ENCODE results near the gene ANKH. TPM values are rescaled to one million over a fixed set of nuclear protein-coding genes. Genes with fewer than 3 reads are reported as not detected.

ANKH gene
- total RNA-seq, 2 experiments from 2014 or later = 83.7 to 87.0 TPM

GRCh38 chr5:14735944-14736343, 135.6 kb downstream of the ANKH start:
- H3K27me3 Mint-ChIP-seq = no peaks in the 10 kb centered on the region
- POLR2A ChIA-PET = no interaction called here
- peaks cover 4% of the 10 kb centered on the region for H3K36me3 Mint-ChIP-seq (ENCODE audit: low read depth)
- DNase-seq = no peak
- no peaks in the 10 kb centered on the region for H3K4me1 Mint-ChIP-seq
- CTCF ChIA-PET = no interaction called here
- no peak overlapping the region for H3K27ac Mint-ChIP-seq
- no peak overlapping the region for H3K4me3 Mint-ChIP-seq
- no peaks in the 10 kb centered on the region for H3K9me3 Mint-ChIP-seq

DNA sequence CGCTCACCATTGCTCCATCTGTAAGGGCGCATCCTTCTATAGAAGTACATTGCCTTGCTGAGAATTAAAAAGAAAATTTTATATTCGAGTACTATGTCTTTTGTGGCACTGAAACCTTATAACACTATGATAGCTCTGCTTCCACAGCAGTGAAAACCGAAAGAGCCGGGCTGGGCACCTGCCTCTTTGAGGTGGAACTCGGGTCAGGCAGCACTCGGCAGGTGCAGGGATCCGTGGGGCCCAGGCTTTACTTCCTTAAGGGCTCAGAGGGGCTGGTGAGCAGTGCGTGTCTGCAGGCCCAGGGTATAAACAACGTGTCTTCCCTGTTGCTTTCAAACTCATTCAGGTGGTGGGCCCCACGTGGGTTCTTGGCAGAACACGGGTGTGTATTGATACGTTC, 137.2 kb downstream of the ANKH start:
- ChIA-PET POLR2A (no interaction called here), CTCF (no interaction called here)
- H3K4me1 Mint-ChIP-seq = no peaks in the 10 kb centered on the region
- H3K27ac Mint-ChIP-seq = no peak overlapping the region
- no peak overlapping the region for H3K4me3 Mint-ChIP-seq
- H3K36me3 Mint-ChIP-seq (ENCODE audit: low read depth) = peaks cover 4% of the 10 kb centered on the region
- H3K27me3 Mint-ChIP-seq = no peaks in the 10 kb centered on the region
- no peaks in the 10 kb centered on the region for H3K9me3 Mint-ChIP-seq
- DNase-seq = no peak

GRCh38 chr5:14733661-14734060, 137.9 kb downstream of the ANKH start:
- POLR2A ChIA-PET = no interaction called here
- CTCF ChIA-PET = interaction anchor here (1.8 to 9.8 kb wide), 2 partner anchors 259 to 269 kb away, joined by 4 to 111 read pairs; no protein-coding TSS in a partner anchor

GRCh38 chr5:14732991-14733390, 138.6 kb downstream of the ANKH start:
- Mint-ChIP-seq H3K36me3 (ENCODE audit: low read depth) (peaks cover 4% of the 10 kb centered on the region), H3K4me1 (no peaks in the 10 kb centered on the region), H3K9me3 (no peaks in the 10 kb centered on the region), H3K4me3 (no peak overlapping the region), H3K27ac (no peak overlapping the region), H3K27me3 (no peaks in the 10 kb centered on the region)
- no peak for DNase-seq
- ChIA-PET POLR2A (interaction anchor here (1.4 kb wide), 1 partner anchor 137 kb away, joined by 3 read pairs; no protein-coding TSS in a partner anchor), CTCF (interaction anchor here (1.4 to 9.8 kb wide), 4 partner anchors 13 to 270 kb away, joined by 4 to 111 read pairs (median 5); no protein-coding TSS in a partner anchor)

More at GRCh38 chr5:14733661-14734060, 137.9 kb downstream of the ANKH start:
- no peak for DNase-seq
- Mint-ChIP-seq H3K9me3 (no peaks in the 10 kb centered on the region), H3K4me1 (no peaks in the 10 kb centered on the region), H3K36me3 (ENCODE audit: low read depth) (peaks cover 4% of the 10 kb centered on the region), H3K27ac (no peak overlapping the region), H3K27me3 (no peaks in the 10 kb centered on the region), H3K4me3 (no peak overlapping the region)

DNA sequence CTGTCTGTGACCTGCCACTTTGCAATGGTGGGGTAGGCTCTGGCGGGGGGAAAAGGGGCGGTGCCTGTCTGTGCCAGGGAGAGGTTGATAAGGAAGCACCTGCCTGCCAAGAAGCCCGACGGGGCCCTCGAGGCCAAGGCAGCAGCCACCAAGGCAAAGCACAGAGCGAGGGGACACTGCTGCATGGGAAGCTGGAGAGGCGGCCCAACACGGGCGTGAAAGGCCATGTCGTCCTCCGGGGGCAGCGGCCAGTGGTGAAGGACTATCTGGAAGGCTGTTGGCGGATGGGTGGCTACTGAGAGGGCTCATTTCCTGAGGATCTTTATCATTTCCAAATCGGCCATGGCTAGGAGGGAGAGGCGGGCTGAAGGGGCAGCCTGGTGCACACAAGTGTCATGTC, 140.7 kb downstream of the ANKH start:
- no peak for DNase-seq
- Mint-ChIP-seq H3K27ac (no peak overlapping the region), H3K9me3 (no peaks in the 10 kb centered on the region), H3K4me1 (peaks cover 5% of the 10 kb centered on the region), H3K36me3 (ENCODE audit: low read depth) (peaks cover 6% of the 10 kb centered on the region), H3K4me3 (no peak overlapping the region), H3K27me3 (no peaks in the 10 kb centered on the region)
- ChIA-PET CTCF (interaction anchor here (0.9 to 9.8 kb wide), 2 partner anchors 262 to 272 kb away, joined by 4 to 111 read pairs; no protein-coding TSS in a partner anchor), POLR2A (no interaction called here)

GRCh38 chr5:14730466-14730865, 141.1 kb downstream of the ANKH start:
- DNase-seq = no peak
- Mint-ChIP-seq H3K4me1 (peaks cover 5% of the 10 kb centered on the region), H3K9me3 (no peaks in the 10 kb centered on the region), H3K27ac (no peak overlapping the region), H3K4me3 (no peak overlapping the region), H3K36me3 (ENCODE audit: low read depth) (peaks cover 9% of the 10 kb centered on the region), H3K27me3 (no peaks in the 10 kb centered on the region)
- POLR2A ChIA-PET = no interaction called here
- CTCF ChIA-PET = interaction anchor here (9.8 kb wide), 1 partner anchor 272 kb away, joined by 111 read pairs; no protein-coding TSS in a partner anchor

DNA sequence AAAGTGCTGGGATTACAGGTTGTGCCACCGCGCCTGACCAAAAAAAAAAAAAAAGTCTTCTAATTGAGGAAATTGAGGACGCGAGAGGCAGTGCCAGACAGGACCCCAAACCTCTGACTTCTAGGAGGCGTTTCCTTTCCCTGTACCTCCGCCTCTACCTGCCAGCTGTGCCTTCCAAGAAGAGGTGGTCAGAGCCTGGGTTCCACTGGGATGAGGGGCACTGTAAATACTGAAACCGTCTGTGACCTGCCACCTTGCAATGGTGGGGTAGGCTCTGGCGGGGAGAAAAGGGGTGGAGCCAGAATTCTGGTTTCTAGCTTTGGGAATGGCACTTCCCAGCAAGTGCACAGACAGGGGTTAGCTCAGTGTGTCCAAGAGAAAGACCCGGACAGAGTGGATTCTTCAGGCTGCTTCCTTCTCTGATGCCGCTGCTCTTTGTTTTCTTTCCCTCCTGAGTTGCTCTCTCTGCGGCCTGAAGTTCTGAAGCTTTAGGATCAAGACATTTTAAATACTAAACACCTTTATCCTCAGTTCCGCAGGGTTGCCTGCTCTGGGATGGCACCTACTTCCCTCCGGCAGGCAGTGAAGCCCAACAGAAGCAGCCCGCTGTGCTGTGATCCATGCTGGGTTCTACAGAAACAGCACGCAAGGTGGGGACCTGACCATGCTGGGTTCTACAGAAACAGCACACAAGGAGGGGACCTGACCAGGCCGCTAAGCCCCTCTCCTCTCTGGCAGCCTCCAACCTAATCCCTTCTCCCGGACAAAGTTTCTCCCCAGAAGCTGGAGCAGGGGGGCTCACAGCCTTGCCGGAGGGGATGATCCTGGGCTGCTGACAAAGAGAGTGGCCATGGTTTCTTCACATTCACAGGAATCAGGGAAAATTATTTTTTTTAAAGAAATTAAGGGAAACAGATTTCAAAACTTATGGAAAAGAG, 141.9 kb downstream of the ANKH start:
- H3K4me1 Mint-ChIP-seq = peaks cover 5% of the 10 kb centered on the region
- H3K9me3 Mint-ChIP-seq = no peaks in the 10 kb centered on the region
- ChIA-PET POLR2A (no interaction called here), CTCF (interaction anchor here (0.7 to 9.8 kb wide), 3 partner anchors 11 to 273 kb away, joined by 3 to 111 read pairs (median 27); partner anchors contain the start of gene ANKH)
- H3K27ac Mint-ChIP-seq = no peak overlapping the region
- no peak overlapping the region for H3K4me3 Mint-ChIP-seq
- peaks cover 16% of the 10 kb centered on the region for H3K36me3 Mint-ChIP-seq (ENCODE audit: low read depth)
- no peaks in the 10 kb centered on the region for H3K27me3 Mint-ChIP-seq
- DNase-seq = no peak

DNA sequence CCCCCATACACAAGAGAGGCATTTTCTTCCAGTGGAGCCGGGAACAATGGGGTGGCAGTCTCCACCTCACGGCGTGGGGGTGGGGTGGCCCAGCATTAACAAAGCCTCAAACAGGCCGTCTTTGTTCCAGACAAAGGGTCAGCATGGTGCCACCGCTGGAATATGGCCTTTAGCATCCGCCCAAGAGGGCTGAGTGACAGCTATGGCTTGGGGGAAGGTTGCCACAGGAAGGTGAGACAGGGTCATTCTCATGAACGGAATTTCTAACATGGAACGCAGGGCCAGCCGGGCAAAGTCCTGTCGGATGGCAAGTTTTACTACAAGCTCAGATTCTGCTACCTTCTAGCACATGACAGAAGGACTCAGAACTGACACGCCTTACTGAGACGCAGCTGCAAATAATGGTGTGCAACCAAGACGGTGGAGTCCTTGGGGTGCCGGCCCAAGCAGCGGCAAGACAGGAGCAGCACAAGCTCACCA, 143.1 kb downstream of the ANKH start:
- POLR2A ChIA-PET = interaction anchor here (1.0 to 1.4 kb wide), 2 partner anchors 142 to 275 kb away, joined by 3 to 4 read pairs; no protein-coding TSS in a partner anchor

DNA sequence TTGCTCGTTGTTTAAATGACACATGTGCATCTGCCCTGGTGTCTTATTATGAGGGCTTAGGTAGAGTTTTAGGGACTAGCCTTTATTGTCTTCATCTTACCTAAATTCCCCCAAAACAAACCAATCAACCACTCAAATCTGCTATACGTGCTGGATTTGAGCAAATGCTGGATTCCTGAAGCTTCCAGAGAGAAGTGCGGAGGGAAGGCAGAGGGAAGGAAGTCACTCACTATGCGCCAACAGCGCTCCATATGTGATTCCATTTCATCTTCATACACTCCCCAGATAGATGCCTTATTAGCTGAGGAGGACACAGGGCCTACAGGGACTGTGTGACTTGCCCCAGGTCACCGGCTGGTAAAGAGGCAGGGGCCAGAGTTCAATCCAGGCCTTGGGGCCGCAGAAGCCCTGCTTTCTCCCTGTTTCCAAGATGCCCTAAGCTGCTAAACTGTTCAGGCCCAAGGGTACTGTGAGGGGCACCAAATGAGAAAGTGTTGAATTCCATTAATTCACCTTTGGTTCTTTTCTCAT, 143.6 kb downstream of the ANKH start:
- CTCF ChIA-PET = interaction anchor here (1.0 to 9.8 kb wide), 24 partner anchors 10 to 287 kb away, joined by 3 to 111 read pairs (median 6); partner anchors contain the start of gene ANKH
- peaks cover 29% of the 10 kb centered on the region for H3K36me3 Mint-ChIP-seq (ENCODE audit: low read depth)
- no peak overlapping the region for H3K4me3 Mint-ChIP-seq
- peaks cover 5% of the 10 kb centered on the region for H3K4me1 Mint-ChIP-seq
- POLR2A ChIA-PET = interaction anchor here (1.0 to 1.4 kb wide), 2 partner anchors 143 to 275 kb away, joined by 3 to 4 read pairs; no protein-coding TSS in a partner anchor
- H3K27ac Mint-ChIP-seq = no peak overlapping the region
- no peaks in the 10 kb centered on the region for H3K27me3 Mint-ChIP-seq
- H3K9me3 Mint-ChIP-seq = no peaks in the 10 kb centered on the region
- no peak for DNase-seq

More for the DNA sequence above, 143.1 kb downstream of the ANKH start:
- peaks cover 5% of the 10 kb centered on the region for H3K4me1 Mint-ChIP-seq
- H3K27me3 Mint-ChIP-seq = no peaks in the 10 kb centered on the region
- no peak for DNase-seq
- H3K27ac Mint-ChIP-seq = no peak overlapping the region
- CTCF ChIA-PET = interaction anchor here (0.7 to 9.8 kb wide), 11 partner anchors 9 to 274 kb away, joined by 3 to 111 read pairs (median 9); partner anchors contain the start of gene ANKH
- H3K9me3 Mint-ChIP-seq = no peaks in the 10 kb centered on the region
- peaks cover 26% of the 10 kb centered on the region for H3K36me3 Mint-ChIP-seq (ENCODE audit: low read depth)
- no peak overlapping the region for H3K4me3 Mint-ChIP-seq

DNA sequence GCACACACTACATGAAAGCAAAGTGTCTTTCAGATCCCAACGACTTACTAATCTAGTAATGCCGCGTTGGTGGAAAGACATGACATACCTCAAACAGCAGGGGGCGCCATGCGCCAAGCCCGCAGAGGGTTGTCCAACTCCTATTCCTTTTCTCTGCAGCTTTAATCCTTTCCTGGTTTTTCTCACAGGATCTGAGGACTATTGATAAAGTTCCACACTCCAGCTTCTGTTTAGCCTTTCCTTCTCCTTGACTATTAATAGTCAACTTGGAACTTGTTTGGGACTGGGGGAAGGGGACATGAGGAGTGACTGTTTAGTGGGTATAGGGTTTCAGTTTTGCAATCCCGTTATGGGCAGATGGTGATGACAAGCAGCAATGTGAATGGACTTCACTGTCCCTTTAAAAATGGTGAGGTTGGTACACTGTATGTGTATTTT, 144.1 kb downstream of the ANKH start:
- ChIA-PET CTCF (interaction anchor here (0.7 to 9.8 kb wide), 35 partner anchors 10 to 291 kb away, joined by 3 to 111 read pairs (median 4); partner anchors contain the start of gene ANKH), POLR2A (interaction anchor here (1.4 kb wide), 1 partner anchor 276 kb away, joined by 4 read pairs; no protein-coding TSS in a partner anchor)
- no peak overlapping the region for H3K4me3 Mint-ChIP-seq
- H3K9me3 Mint-ChIP-seq = no peaks in the 10 kb centered on the region
- peak; percentile 76 for DNase-seq
- H3K4me1 Mint-ChIP-seq = peaks cover 5% of the 10 kb centered on the region
- no peak overlapping the region for H3K27ac Mint-ChIP-seq
- H3K27me3 Mint-ChIP-seq = no peaks in the 10 kb centered on the region
- H3K36me3 Mint-ChIP-seq (ENCODE audit: low read depth) = peaks cover 34% of the 10 kb centered on the region

- CTCF ChIA-PET = interaction anchor here (0.9 to 9.8 kb wide), 20 partner anchors 17 to 292 kb away, joined by 3 to 111 read pairs (median 8); partner anchors contain the start of gene ANKH
- no peaks in the 10 kb centered on the region for H3K27me3 Mint-ChIP-seq
- peaks cover 38% of the 10 kb centered on the region for H3K36me3 Mint-ChIP-seq (ENCODE audit: low read depth)
- H3K9me3 Mint-ChIP-seq = no peaks in the 10 kb centered on the region
- POLR2A ChIA-PET = interaction anchor here (1.1 kb wide), 1 partner anchor 277 kb away, joined by 3 read pairs; no protein-coding TSS in a partner anchor
- DNase-seq = no peak
- no peak overlapping the region for H3K27ac Mint-ChIP-seq
- H3K4me3 Mint-ChIP-seq = no peak overlapping the region
- peaks cover 5% of the 10 kb centered on the region for H3K4me1 Mint-ChIP-seq
These were observed 145.3 kb downstream of the ANKH start for GRCh38 chr5:14726066-14726838.

DNA sequence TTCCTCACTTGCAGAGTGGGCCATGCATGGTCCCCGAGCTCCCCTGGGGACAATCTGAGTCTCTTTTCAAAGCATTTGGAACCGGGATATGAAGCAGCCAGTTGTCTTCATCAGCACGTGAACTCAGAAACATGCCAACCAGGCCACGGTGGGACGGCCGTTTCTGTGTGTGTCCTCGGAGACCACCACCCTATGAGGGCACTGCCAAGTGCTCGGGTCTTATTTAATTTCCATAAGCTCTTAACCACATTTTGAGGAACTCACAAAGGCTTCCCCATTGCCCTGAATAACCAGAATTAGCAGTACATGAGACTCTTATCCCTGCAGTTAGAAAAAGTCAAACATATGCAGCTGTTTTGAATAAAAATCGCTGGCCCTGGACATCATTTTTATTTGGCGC, 146.9 kb downstream of the ANKH start:
- no peak overlapping the region for H3K4me3 Mint-ChIP-seq
- POLR2A ChIA-PET = no interaction called here
- CTCF ChIA-PET = interaction anchor here (0.6 to 9.8 kb wide), 7 partner anchors 29 to 290 kb away, joined by 3 to 111 read pairs (median 4); no protein-coding TSS in a partner anchor
- DNase-seq = no peak
- peaks cover 15% of the 10 kb centered on the region for H3K4me1 Mint-ChIP-seq
- no peaks in the 10 kb centered on the region for H3K9me3 Mint-ChIP-seq
- H3K27ac Mint-ChIP-seq = no peak overlapping the region
- no peaks in the 10 kb centered on the region for H3K27me3 Mint-ChIP-seq
- H3K36me3 Mint-ChIP-seq (ENCODE audit: low read depth) = peaks cover 41% of the 10 kb centered on the region

Data from activated CD4-positive, alpha-beta memory T cell treated with anti-CD3 and anti-CD28 coated beads, Interleukin-2, amount 10 ng/mL, durations not matched to agents 7 days and 5 days (primary cell).